HEK293T (cell line): ENCODE results near the gene AP2A2.

Experiments
- ARNT ChIP-seq: fragments of 450-650 bp; IDR thresholded peaks from 2 replicates; pipeline ENCODE4 v1.6.1; 2017; ENCODE audit warnings: mild to moderate bottlenecking
- BHLHE40 ChIP-seq: fragments of 450-650 bp; IDR thresholded peaks from 2 replicates; pipeline ENCODE4 v1.6.1; 2016; ENCODE audit warnings: mild to moderate bottlenecking, moderate library complexity, borderline replicate concordance
- CTBP1 ChIP-seq: fragments of 450-650 bp; IDR thresholded peaks from 2 replicates; pipeline ENCODE4 v1.6.1; 2016; ENCODE audit warnings: borderline replicate concordance
- ELF4 ChIP-seq: fragments of 450-650 bp; IDR thresholded peaks from 2 replicates; pipeline ENCODE4 v1.6.1; 2017; ENCODE audit warnings: antibody characterized with exemption
- FOXA1 ChIP-seq: fragments of 450-650 bp; IDR thresholded peaks from 2 replicates; pipeline ENCODE4 v1.6.1; 2016; ENCODE audit warnings: mild to moderate bottlenecking
- FOXK2 ChIP-seq: fragments of 450-650 bp; IDR thresholded peaks from 2 replicates; pipeline ENCODE4 v1.6.1; 2016; ENCODE audit warnings: mild to moderate bottlenecking
- FOXM1 ChIP-seq: fragments of 450-650 bp; IDR thresholded peaks from 2 replicates; pipeline ENCODE4 v1.6.1; 2017; ENCODE audit warnings: mild to moderate bottlenecking, borderline replicate concordance
- HDGF ChIP-seq: fragments of 450-650 bp; IDR thresholded peaks from 2 replicates; pipeline ENCODE4 v1.6.1; 2017; ENCODE audit warnings: antibody characterized with exemption, borderline replicate concordance
- L3MBTL2 ChIP-seq: fragments of 450-650 bp; conservative IDR thresholded peaks from 2 replicates; pipeline ENCODE4 v1.6.1; 2016; ENCODE audit warnings: mild to moderate bottlenecking
- NFRKB ChIP-seq: fragments of 450-650 bp; IDR thresholded peaks from 2 replicates; pipeline ENCODE4 v1.6.1; 2016; ENCODE audit warnings: mild to moderate bottlenecking, moderate library complexity
- SP1 ChIP-seq: fragments of 450-650 bp; IDR thresholded peaks from 2 replicates; pipeline ENCODE4 v1.6.1; 2017
- SUZ12 ChIP-seq: fragments of 450-650 bp; IDR thresholded peaks from 2 replicates; pipeline ENCODE4 v1.6.1; 2016; ENCODE audit warnings: mild to moderate bottlenecking
- TARDBP ChIP-seq: fragments of 450-650 bp; IDR thresholded peaks from 2 replicates; pipeline ENCODE4 v1.6.1; 2016
- ZNF384 ChIP-seq: fragments of 450-650 bp; IDR thresholded peaks from 2 replicates; pipeline ENCODE4 v1.6.1; 2016

DNA sequence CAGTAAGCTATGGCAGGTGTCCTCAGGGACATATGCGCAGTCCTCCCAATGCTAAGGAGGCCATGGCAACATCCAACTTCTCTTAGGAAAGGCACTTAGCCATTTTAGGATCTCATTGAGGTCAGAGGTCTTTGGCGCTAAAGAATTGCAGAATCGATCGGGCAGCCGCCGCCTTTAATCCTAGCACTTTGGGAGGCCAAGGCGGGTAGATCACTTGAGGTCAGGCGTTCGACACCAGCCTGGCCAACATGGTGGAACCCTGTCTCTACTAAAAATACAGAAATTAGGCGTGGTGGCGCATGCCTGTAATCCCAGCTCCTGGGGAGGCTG, 13.8 kb upstream of the AP2A2 start:
- TF ChIP-seq ARNT (no peak), BHLHE40 (no peak), FOXM1 (no peak), L3MBTL2 (no peak), SP1 (no peak), SUZ12 (no peak), NFRKB (no peak), HDGF (no peak), FOXA1 (no peak), TARDBP (no peak), ELF4 (no peak), FOXK2 (no peak), CTBP1 (no peak), ZNF384 (no peak)
